ENCODE data around the gene RNF26.
A peak's percentile ranks its signal among the peaks of the same experiment; 100 is the strongest.

Gene RNF26

DNA sequence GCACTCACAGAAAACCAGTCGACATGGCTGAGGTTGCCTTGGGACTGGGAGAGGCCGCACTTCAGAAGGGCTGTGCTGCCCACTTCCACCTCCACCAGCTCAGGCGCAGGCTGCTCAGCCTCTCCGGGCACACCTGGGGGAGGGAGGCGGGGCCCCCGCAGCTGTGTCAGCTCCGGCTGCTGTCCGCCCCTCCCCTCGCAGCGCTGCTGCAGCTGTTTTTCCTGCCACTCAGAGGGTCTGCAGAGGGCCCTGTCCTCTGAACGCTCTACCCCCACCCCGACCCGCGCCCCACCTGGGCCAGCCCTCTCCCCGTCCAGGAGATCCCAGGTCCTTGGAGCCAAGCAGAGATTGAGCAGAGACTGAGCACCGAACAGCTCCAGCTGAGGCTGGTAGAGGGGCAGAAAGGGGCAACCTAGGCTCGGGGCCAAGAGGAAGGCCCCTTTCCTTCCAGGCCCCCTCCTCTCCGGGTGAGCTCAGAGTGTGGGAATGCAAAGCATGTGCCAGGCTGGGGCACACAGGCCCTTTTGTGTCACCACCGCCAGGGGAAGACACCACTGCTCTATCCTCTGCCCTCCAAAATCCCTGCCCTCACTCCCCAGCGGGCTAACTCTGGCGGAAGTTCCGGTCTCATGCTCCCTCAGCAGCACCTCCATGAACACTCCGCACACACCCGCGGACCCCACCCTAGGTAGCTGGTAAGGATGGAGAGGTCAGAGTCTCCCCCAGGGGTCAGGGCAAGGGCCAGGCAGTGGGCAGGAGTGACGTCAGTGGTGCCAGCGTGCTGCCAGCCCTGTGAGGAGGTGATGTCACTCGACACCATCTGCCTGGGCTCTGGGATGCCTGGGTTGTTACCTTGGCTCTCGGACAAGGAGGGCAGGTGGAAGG, 19.0 kb upstream of the RNF26 start:
- ChIA-PET CTCF (interaction anchor here (1.1 to 15.8 kb wide), 5 partner anchors 8 to 160 kb away, joined by 3 to 151 read pairs (median 4); partner anchors contain the start of gene C1QTNF5), POLR2A (interaction anchor here (0.5 to 4.4 kb wide), 10 partner anchors 7 to 279 kb away, joined by 3 to 35 read pairs (median 5); partner anchors contain the start of genes CBL and HINFP)
- H3K36me3 ChIP-seq (ENCODE audit: control insufficient read depth in 2 of 2, insufficient read depth in 1 of 2, low read length in 2 of 2): peaks cover 0 to 38% of the 10 kb centered on the region in 2 experiments; a peak in 1 of 3 replicates
- H3K4me3 ChIP-seq (ENCODE audit: low read depth, low read length): peak overlapping the region; percentile 67
- no peaks in the 10 kb centered on the region for H3K9me3 ChIP-seq (ENCODE audit: control insufficient read depth, insufficient read depth, low read depth, low read length)
- TF ChIP-seq ZNF341 (tag by site-specific recombination; IDR thresholded peaks at IDR 0.05; ENCODE audit: low read depth) (peak; percentile 37; the same call in 1 of the 2 replicates), ZNF830 (tag by site-specific recombination; IDR thresholded peaks at IDR 0.05; ENCODE audit: low read depth) (no peak), ZNF558 (tag by site-specific recombination; IDR thresholded peaks at IDR 0.05) (no peak), BCL11A (tag by site-specific recombination; IDR thresholded peaks at IDR 0.05; ENCODE audit: low read depth) (peak; percentile 16; the same call in 1 of the 2 replicates), ZNF404 (tag by site-specific recombination; IDR thresholded peaks at IDR 0.05) (no peak), ZNF19 (tag by site-specific recombination; IDR thresholded peaks at IDR 0.05; ENCODE audit: low read depth) (no peak), ZNF391 (tag by site-specific recombination; IDR thresholded peaks at IDR 0.05; ENCODE audit: borderline replicate concordance, low read depth) (no peak), ZNF184 (tag by site-specific recombination; IDR thresholded peaks at IDR 0.05) (no peak), ZNF114 (tag by site-specific recombination; IDR thresholded peaks at IDR 0.05) (no peak), KLF9 (tag by site-specific recombination; IDR thresholded peaks at IDR 0.05; ENCODE audit: low read depth) (no peak), ZIC2 (tag by site-specific recombination; IDR thresholded peaks at IDR 0.05) (0 out of 2 replicates have a peak, but pooled peaks have one; percentile 17), ZNF24 (tag by site-specific recombination; IDR thresholded peaks at IDR 0.05) (no peak), ZBTB48 (tag by site-specific recombination; IDR thresholded peaks at IDR 0.05) (peak; percentile 40; the same call in 1 of the 2 replicates), GLI4 (tag by site-specific recombination; IDR thresholded peaks at IDR 0.05) (no peak), PATZ1 (tag by site-specific recombination; IDR thresholded peaks at IDR 0.05) (0 out of 2 replicates have a peak, but pooled peaks have one; percentile 14), ZNF530 (tag by site-specific recombination; IDR thresholded peaks at IDR 0.05; ENCODE audit: low read depth) (no peak), ZNF155 (tag by site-specific recombination; IDR thresholded peaks at IDR 0.05) (no peak), KLF16 (tag by site-specific recombination; IDR thresholded peaks at IDR 0.05) (no peak), ZFHX2 (tag by site-specific recombination; conservative IDR thresholded peaks at IDR 0.05) (0 out of 2 replicates have a peak, but pooled peaks have one; percentile 13), ZNF350 (tag by site-specific recombination; IDR thresholded peaks at IDR 0.05) (no peak)
- TF ChIP-seq, protein P1, sequence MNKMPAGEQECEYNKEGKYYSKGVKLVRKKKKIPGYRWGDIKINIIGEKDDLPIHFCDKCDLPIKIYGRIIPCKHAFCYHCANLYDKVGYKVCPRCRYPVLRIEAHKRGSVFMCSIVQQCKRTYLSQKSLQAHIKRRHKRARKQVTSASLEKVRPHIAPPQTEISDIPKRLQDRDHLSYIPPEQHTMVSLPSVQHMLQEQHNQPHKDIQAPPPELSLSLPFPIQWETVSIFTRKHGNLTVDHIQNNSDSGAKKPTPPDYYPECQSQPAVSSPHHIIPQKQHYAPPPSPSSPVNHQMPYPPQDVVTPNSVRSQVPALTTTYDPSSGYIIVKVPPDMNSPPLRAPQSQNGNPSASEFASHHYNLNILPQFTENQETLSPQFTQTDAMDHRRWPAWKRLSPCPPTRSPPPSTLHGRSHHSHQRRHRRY (tag by site-specific recombination; IDR thresholded peaks at IDR 0.05): no peak
- TF ChIP-seq, protein P2, sequence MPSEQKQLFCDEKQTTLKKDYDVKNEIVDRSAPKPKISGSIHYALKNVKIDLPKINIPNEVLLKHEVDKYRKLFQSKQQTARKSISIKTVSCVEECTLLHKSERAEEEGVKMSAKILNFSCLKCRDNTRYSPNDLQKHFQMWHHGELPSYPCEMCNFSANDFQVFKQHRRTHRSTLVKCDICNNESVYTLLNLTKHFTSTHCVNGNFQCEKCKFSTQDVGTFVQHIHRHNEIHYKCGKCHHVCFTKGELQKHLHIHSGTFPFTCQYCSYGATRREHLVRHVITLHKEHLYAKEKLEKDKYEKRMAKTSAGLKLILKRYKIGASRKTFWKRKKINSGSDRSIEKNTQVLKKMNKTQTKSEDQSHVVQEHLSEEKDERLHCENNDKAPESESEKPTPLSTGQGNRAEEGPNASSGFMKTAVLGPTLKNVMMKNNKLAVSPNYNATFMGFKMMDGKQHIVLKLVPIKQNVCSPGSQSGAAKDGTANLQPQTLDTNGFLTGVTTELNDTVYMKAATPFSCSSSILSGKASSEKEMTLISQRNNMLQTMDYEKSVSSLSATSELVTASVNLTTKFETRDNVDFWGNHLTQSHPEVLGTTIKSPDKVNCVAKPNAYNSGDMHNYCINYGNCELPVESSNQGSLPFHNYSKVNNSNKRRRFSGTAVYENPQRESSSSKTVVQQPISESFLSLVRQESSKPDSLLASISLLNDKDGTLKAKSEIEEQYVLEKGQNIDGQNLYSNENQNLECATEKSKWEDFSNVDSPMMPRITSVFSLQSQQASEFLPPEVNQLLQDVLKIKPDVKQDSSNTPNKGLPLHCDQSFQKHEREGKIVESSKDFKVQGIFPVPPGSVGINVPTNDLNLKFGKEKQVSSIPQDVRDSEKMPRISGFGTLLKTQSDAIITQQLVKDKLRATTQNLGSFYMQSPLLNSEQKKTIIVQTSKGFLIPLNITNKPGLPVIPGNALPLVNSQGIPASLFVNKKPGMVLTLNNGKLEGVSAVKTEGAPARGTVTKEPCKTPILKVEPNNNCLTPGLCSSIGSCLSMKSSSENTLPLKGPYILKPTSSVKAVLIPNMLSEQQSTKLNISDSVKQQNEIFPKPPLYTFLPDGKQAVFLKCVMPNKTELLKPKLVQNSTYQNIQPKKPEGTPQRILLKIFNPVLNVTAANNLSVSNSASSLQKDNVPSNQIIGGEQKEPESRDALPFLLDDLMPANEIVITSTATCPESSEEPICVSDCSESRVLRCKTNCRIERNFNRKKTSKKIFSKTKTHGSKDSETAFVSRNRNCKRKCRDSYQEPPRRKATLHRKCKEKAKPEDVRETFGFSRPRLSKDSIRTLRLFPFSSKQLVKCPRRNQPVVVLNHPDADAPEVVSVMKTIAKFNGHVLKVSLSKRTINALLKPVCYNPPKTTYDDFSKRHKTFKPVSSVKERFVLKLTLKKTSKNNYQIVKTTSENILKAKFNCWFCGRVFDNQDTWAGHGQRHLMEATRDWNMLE (tag by site-specific recombination; conservative IDR thresholded peaks at IDR 0.05; ENCODE audit: low read depth): no peak
- TF ChIP-seq, protein P3, sequence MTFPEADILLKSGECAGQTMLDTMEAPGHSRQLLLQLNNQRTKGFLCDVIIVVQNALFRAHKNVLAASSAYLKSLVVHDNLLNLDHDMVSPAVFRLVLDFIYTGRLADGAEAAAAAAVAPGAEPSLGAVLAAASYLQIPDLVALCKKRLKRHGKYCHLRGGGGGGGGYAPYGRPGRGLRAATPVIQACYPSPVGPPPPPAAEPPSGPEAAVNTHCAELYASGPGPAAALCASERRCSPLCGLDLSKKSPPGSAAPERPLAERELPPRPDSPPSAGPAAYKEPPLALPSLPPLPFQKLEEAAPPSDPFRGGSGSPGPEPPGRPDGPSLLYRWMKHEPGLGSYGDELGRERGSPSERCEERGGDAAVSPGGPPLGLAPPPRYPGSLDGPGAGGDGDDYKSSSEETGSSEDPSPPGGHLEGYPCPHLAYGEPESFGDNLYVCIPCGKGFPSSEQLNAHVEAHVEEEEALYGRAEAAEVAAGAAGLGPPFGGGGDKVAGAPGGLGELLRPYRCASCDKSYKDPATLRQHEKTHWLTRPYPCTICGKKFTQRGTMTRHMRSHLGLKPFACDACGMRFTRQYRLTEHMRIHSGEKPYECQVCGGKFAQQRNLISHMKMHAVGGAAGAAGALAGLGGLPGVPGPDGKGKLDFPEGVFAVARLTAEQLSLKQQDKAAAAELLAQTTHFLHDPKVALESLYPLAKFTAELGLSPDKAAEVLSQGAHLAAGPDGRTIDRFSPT (tag by site-specific recombination; IDR thresholded peaks at IDR 0.05): peak; percentile 46; the same call in 1 of the 2 replicates
- TF ChIP-seq, protein P4, sequence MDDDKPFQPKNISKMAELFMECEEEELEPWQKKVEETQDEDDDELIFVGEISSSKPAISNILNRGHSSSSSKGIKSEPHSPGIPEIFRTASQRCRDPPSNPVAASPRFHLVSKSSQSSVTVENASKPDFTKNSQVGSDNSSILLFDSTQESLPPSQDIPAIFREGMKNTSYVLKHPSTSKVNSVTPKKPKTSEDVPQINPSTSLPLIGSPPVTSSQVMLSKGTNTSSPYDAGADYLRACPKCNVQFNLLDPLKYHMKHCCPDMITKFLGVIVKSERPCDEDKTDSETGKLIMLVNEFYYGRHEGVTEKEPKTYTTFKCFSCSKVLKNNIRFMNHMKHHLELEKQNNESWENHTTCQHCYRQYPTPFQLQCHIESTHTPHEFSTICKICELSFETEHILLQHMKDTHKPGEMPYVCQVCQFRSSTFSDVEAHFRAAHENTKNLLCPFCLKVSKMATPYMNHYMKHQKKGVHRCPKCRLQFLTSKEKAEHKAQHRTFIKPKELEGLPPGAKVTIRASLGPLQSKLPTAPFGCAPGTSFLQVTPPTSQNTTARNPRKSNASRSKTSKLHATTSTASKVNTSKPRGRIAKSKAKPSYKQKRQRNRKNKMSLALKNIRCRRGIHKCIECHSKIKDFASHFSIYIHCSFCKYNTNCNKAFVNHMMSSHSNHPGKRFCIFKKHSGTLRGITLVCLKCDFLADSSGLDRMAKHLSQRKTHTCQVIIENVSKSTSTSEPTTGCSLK (tag by site-specific recombination; IDR thresholded peaks at IDR 0.05): no peak
- H3K4me1 ChIP-seq (ENCODE audit: control insufficient read depth, insufficient read depth, low read length): no peaks in the 10 kb centered on the region
- H3K27ac ChIP-seq (ENCODE audit: extremely low read depth, low read depth, low read length): no peak overlapping the region

Measured in HEK293 (cell line).